ENCODE measurements around the gene PML.
A peak's percentile ranks its signal among the peaks of the same experiment; 100 is the strongest.

PML gene, protein sequence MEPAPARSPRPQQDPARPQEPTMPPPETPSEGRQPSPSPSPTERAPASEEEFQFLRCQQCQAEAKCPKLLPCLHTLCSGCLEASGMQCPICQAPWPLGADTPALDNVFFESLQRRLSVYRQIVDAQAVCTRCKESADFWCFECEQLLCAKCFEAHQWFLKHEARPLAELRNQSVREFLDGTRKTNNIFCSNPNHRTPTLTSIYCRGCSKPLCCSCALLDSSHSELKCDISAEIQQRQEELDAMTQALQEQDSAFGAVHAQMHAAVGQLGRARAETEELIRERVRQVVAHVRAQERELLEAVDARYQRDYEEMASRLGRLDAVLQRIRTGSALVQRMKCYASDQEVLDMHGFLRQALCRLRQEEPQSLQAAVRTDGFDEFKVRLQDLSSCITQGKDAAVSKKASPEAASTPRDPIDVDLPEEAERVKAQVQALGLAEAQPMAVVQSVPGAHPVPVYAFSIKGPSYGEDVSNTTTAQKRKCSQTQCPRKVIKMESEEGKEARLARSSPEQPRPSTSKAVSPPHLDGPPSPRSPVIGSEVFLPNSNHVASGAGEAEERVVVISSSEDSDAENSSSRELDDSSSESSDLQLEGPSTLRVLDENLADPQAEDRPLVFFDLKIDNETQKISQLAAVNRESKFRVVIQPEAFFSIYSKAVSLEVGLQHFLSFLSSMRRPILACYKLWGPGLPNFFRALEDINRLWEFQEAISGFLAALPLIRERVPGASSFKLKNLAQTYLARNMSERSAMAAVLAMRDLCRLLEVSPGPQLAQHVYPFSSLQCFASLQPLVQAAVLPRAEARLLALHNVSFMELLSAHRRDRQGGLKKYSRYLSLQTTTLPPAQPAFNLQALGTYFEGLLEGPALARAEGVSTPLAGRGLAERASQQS

GRCh38 chr15:73994413-73994883, at the start of gene PML:
Gene PML (plus strand): TSS chr15:73994716. CDS start chr15:73994813, 97 bp downstream.
- peak; percentile 80 for DNase-seq

- no peak for DNase-seq
These were observed 49.4 kb upstream of the PML start for GRCh38 chr15:73945130-73945508.

- DNase-seq = no peak
These were observed 48.3 kb upstream of the PML start for GRCh38 chr15:73946046-73946721.

DNA sequence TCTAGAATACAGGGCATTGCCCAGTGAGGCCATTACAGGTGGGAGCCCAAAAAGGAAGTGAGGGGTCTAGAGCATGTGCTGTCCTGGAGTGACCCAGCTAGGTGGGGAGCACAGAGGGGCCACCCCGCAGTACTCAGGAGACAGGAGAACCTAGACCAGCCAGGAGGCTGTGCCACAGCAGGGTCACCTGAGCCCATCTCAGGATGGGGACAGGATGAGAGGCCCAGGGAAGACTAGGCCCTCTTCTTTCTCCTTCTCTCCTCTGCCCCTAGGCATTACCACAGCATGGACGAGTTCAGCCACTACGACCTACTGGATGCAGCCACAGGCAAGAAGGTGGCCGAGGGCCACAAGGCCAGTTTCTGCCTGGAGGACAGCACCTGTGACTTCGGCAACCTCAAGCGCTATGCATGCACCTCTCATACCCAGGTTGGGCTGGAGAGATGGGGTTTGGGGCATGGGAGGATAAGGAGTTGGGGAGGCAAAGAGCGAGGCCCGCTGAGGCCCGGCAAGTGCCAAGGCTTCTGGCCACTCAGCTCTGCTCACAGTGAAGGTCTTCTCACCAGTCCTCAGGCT, 47.6 kb upstream of the PML start:
- DNase-seq = no peak

DNA sequence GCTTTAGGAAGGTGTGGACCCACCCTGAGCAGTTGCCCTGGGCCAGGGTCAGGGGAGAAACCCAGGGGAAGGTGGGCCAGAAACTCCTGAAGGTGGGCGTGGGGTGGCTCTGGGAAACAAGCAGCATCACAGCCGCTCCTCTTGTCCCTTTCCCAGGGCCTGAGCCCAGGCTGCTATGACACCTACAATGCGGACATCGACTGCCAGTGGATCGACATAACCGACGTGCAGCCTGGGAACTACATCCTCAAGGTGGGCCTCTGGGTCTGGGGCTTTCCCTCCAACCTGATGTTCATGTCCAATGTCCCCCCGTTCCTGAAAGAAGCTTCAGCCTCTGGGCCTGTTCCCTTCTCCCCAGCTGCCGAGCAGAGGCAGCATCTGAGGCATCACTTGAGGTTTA, 46.9 kb upstream of the PML start:
- DNase-seq = no peak

DNA sequence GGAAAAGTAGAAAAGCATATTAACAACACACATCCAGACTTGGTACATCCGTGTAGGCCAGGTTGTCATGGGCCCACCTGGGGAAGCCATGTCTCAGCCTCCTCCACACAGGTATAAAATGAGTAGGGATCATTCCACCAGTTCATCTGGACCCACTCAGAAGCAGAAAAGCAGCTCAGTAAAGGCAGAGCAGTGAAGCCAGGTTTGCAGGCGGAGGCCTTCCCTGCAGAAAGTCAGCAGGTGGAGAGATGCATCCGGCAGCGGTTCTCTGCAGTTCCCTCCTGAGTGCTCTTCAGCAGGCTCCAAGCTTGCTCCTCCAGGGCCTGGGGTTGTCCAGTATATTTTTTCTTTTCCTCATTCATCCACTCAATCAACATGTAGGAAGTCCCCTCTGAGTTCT, 46.1 kb upstream of the PML start:
- DNase-seq = no peak

DNA sequence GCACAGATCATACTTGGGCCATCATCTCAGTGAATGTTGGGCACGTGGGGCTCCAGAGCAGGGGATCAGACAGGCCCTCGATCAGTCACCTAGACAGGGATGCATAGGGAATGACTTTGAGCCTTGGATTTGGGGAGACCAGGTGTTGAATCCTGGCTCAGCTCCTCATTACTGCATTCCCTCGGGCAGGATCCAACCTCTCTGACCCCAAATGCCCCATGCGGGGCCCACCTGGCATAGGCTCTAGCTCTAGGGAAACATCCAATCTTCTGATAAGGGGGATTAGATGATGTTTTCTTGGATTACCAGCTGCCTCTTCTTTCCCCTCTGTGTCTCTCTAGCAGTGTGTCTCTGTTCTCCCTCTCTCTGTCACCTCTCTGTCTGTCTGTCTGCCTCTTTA, 45.5 kb upstream of the PML start:
- no peak for DNase-seq

GRCh38 chr15:73949496-73949895, 45.0 kb upstream of the PML start:
- no peak for DNase-seq

GRCh38 chr15:73950479-73950830, 44.1 kb upstream of the PML start:
- no peak for DNase-seq

GRCh38 chr15:73950831-73951561, 43.5 kb upstream of the PML start:
- peak; percentile 60 for DNase-seq

- DNase-seq = no peak
These were observed 42.9 kb upstream of the PML start for GRCh38 chr15:73951601-73952000.

GRCh38 chr15:73952171-73952912, 42.2 kb upstream of the PML start:
- no peak for DNase-seq

GRCh38 chr15:73952913-73953750, 41.4 kb upstream of the PML start:
- no peak for DNase-seq

GRCh38 chr15:73954188-73955145, 40.0 kb upstream of the PML start:
- DNase-seq = no peak

GRCh38 chr15:73955326-73955725, 39.2 kb upstream of the PML start:
- no peak for DNase-seq

DNA sequence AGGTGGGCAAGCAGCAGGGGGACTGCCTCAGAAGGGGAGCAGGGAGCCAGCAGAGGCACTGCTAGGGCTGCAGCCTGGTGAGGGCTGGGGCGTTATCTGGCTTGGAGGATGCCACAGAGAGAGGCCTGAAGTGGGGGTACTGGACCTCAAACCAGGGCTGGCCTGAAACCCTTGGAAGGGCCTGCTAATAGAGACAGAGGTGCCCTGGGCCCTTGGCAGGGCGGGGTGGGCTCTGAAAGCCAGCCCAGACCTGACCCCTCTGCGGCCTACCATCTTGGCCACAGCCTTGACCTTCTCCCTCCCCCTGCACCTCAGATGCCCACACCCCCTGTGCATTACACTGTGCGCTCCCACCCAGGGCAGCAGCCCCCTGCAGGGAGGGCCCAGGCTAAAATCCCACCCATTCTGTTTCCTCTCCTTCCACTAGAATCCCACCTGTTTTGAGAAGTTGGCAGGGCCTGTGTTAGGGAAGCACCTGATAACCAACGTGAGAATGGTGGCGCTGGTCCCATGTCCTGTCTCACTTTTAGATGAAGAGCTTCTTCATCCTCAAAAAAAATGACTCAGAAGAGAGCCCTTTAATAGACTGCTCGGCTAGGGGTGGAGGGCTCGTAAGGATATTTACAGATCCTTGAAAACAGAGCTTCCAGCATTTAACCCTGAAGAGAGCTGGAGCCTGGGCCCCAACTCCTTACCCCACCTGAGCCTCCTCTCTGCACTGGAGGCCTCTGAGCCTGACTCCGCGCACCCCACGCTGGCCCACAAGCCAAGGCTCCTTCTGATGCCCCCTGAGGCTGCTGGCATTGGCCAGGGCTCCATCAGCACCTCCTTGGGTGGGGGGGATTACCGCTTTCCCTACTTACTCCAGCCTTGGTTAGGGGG, 38.4 kb upstream of the PML start:
- DNase-seq = no peak

- no peak for DNase-seq
These were observed 37.8 kb upstream of the PML start for GRCh38 chr15:73956743-73957135.

- DNase-seq = no peak
These were observed 37.2 kb upstream of the PML start for GRCh38 chr15:73957276-73957675.

Data from NCI-H1105 treated with DMSO at 0.1 percent for 48 hours (cell line).